GM12878 (cell line): Measurements from ENCODE around the gene PHF3. TPM values are rescaled to one million over a fixed set of nuclear protein-coding genes. Genes with fewer than 3 reads are reported as not detected.

Experiments
- BCLAF1 ChIP-seq: fragments of 450-650 bp; IDR thresholded peaks from 2 replicates; pipeline ENCODE4 v1.6.1; 2017; ENCODE audit warnings: antibody characterized with exemption, mild to moderate bottlenecking, moderate library complexity
- CHD1 ChIP-seq: IDR thresholded peaks from 2 replicates; pipeline ENCODE4 v1.6.1; 2012; ENCODE audit warnings: low read depth, low read length, improper control_type of control experiment
- IKZF1 ChIP-seq: fragments of 450-650 bp; conservative IDR thresholded peaks from 2 replicates; pipeline ENCODE4 v1.6.1; 2017; ENCODE audit warnings: antibody characterized with exemption, mild to moderate bottlenecking
- IKZF2 ChIP-seq, 2 experiments: fragments of 450-650 bp; IDR thresholded peaks; 2 replicates each; pipeline ENCODE4 v1.6.1; 2017; ENCODE audit warnings: mild to moderate bottlenecking in 2 of 2, moderate library complexity in 2 of 2
- JUND ChIP-seq: IDR thresholded peaks from 2 replicates; pipeline ENCODE4 v1.6.1; 2012; ENCODE audit warnings: low read depth, mild to moderate bottlenecking, low read length, improper control_type of control experiment, moderate library complexity
- polyA plus RNA-seq, 11 experiments: library from polyadenylated mRNA; depleted of rRNA in 4 of 11; unstranded in 6 of 11; stranded (reverse) in 5 of 11; fragments of >200 nt; fragmentation: Nextera tagmentation in 4 of 11; fragmentation: Illumina TruSeq in 1 of 11; extraction: Ambion mirVana in 4 of 11; extraction: Trizol in 1 of 11; gene quantifications; 1 replicate in 1 of 11; 2 replicates in 10 of 11; pipeline versions ENCODE4 v1.2.1 to v1.2.3, GENCODE V29; 2011 to 2016; ENCODE audit warnings: inconsistent platforms in 2 of 11, missing spikeins in 2 of 11, low read depth in 1 of 11
- total RNA-seq, 4 experiments: library from RNA; depleted of rRNA in 3 of 4; stranded (reverse); fragments of >200 nt in 3 of 4; fragmentation: Illumina TruSeq in 1 of 4; extraction: Trizol in 1 of 4; gene quantifications; 2 replicates each; pipeline versions ENCODE4 v1.2.1 to v1.2.3, GENCODE V29; 2013 to 2021
- TF ChIP-seq, protein P1 (sequence below): IDR thresholded peaks from 2 replicates; pipeline ENCODE4 v1.6.1; 2012; ENCODE audit warnings: low read length, inconsistent platforms

PHF3 gene
- total and polyA plus RNA-seq, 10 of the 15 experiments (the other 5 are each of a cell fraction or from before 2014, with no cell fraction given), result 8.3 to 61.5 (median 26.6) TPM

- TF ChIP-seq BCLAF1 (no peak), CHD1 (no peak), IKZF1 (no peak), IKZF2 (IDR thresholded peaks at IDR 0.05) (no peak), JUND (no peak)
- TF ChIP-seq, protein P1, sequence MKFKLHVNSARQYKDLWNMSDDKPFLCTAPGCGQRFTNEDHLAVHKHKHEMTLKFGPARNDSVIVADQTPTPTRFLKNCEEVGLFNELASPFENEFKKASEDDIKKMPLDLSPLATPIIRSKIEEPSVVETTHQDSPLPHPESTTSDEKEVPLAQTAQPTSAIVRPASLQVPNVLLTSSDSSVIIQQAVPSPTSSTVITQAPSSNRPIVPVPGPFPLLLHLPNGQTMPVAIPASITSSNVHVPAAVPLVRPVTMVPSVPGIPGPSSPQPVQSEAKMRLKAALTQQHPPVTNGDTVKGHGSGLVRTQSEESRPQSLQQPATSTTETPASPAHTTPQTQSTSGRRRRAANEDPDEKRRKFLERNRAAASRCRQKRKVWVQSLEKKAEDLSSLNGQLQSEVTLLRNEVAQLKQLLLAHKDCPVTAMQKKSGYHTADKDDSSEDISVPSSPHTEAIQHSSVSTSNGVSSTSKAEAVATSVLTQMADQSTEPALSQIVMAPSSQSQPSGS, result no peak
These were observed 26.2 kb downstream of the PHF3 start (continued) for GRCh38 chr6:63661769-63662168.
